B cell (primary cell): ENCODE measurements around the gene KLHL25.

Experiments used
- CTCF ChIP-seq: fragments of 200-600 bp; IDR thresholded peaks from one replicate; pipeline ENCODE4 v1.8.0; 2022; ENCODE audit warnings: antibody characterized with exemption, mild to moderate bottlenecking
- EZH2 ChIP-seq: IDR thresholded peaks from 2 replicates; pipeline ENCODE4 v1.6.1; 2012; ENCODE audit warnings: borderline replicate concordance, low read depth, mild to moderate bottlenecking, moderate library complexity, low read length; ENCODE audit not compliant: insufficient read depth, poor library complexity, severe bottlenecking

DNA sequence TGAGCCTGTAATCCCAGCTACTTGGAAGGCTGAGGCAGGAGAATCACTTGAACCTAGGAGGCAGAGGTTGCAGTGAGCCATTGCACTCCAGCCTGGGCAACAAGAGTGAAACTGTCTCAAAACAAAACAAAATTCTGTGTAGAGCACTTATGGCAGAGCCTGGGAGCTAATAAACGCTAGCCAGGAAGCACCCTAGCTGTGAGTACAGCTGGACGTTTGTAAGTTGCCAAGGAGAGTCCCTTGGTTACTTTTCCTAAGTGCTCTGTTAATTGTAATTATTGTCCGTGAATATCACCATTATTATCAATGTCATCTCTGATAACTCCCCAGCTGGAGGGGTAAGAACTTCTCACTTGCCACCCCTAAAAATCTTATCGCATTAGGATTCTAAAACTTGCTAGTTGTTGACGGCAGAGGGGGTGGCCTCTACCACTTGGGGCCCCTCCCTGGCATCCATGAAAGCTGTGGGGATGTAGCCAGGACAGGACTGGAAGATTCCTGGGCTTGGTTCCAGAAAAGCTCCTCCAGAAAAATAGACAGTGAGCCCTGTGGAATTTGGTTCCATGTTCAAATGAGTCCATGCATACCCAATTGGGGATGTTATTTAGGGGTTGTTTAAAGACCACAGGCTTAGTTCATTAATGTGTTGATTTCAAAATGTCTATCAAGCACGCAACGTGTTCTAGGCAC, 9.9 kb upstream of the KLHL25 start:
- no peak for TF ChIP-seq CTCF
- TF ChIP-seq EZH2 = no peak
